ENCODE data around the gene TCF19. TPM values are rescaled to one million over a fixed set of nuclear protein-coding genes. Genes with fewer than 3 reads are reported as not detected.

TCF19 gene
- total RNA-seq, 6 experiments from 2014 or later = 14.2 to 32.9 (median 29.6) TPM

GRCh38 chr6:31149827-31150447 lies 8.5 kb upstream of the TCF19 start:
- Mint-ChIP-seq H3K27ac (no peak overlapping the region), H3K9me3 (no peaks in the 10 kb centered on the region), H3K4me1 (ENCODE audit: low read depth) (no peaks in the 10 kb centered on the region), H3K4me3 (no peak overlapping the region), H3K27me3 (ENCODE audit: insufficient read depth) (peaks cover 4% of the 10 kb centered on the region), H3K36me3 (ENCODE audit: low read depth) (peaks cover 10% of the 10 kb centered on the region; the same call in 1 of the 2 replicates)
- DNase-seq = no peak
- no peak for TF ChIP-seq CTCF (IDR thresholded peaks at IDR 0.05)

GRCh38 chr6:31152781-31153180 lies 5.6 kb upstream of the TCF19 start:
- peaks cover 4% of the 10 kb centered on the region for H3K27me3 Mint-ChIP-seq (ENCODE audit: insufficient read depth)
- peaks cover 10% of the 10 kb centered on the region for H3K4me1 Mint-ChIP-seq (ENCODE audit: low read depth)
- peaks cover 14% of the 10 kb centered on the region for H3K36me3 Mint-ChIP-seq (ENCODE audit: low read depth)
- DNase-seq = no peak
- TF ChIP-seq CTCF (IDR thresholded peaks at IDR 0.05) = no peak
- H3K9me3 Mint-ChIP-seq = no peaks in the 10 kb centered on the region
- no peak overlapping the region; the same call in 1 of the 2 replicates for H3K27ac Mint-ChIP-seq
- H3K4me3 Mint-ChIP-seq = no peak overlapping the region

- Mint-ChIP-seq H3K9me3 (no peaks in the 10 kb centered on the region), H3K4me3 (no peak overlapping the region), H3K4me1 (ENCODE audit: low read depth) (peaks cover 18% of the 10 kb centered on the region), H3K36me3 (ENCODE audit: low read depth) (peaks cover 14% of the 10 kb centered on the region), H3K27me3 (ENCODE audit: insufficient read depth) (peaks cover 4% of the 10 kb centered on the region), H3K27ac (no peak overlapping the region)
- no peak for DNase-seq
- no peak for TF ChIP-seq CTCF (IDR thresholded peaks at IDR 0.05)
Observed at GRCh38 chr6:31154436-31154835, 4.0 kb upstream of the TCF19 start.

- TF ChIP-seq CTCF (IDR thresholded peaks at IDR 0.05) = no peak
- Mint-ChIP-seq H3K27me3 (ENCODE audit: insufficient read depth) (peaks cover 4% of the 10 kb centered on the region), H3K36me3 (ENCODE audit: low read depth) (peaks cover 14% of the 10 kb centered on the region), H3K27ac (no peak overlapping the region), H3K9me3 (no peaks in the 10 kb centered on the region), H3K4me3 (peak overlapping the region; percentile 98; the same call in 1 of the 2 replicates), H3K4me1 (ENCODE audit: low read depth) (peaks cover 27% of the 10 kb centered on the region)
- DNase-seq = no peak
Observed at GRCh38 chr6:31156641-31157040, 1.7 kb upstream of the TCF19 start.

- H3K9me3 Mint-ChIP-seq = no peaks in the 10 kb centered on the region
- H3K4me1 Mint-ChIP-seq (ENCODE audit: low read depth) = peaks cover 32% of the 10 kb centered on the region
- peak within 1 kb of the TSS; percentile 83 for H3K27ac Mint-ChIP-seq
- TF ChIP-seq CTCF (IDR thresholded peaks at IDR 0.05) = no peak
- peak within 1 kb of the TSS; percentile 98 for H3K4me3 Mint-ChIP-seq
- peaks cover 14% of the 10 kb centered on the region for H3K36me3 Mint-ChIP-seq (ENCODE audit: low read depth)
- DNase-seq = no peak
- H3K27me3 Mint-ChIP-seq (ENCODE audit: insufficient read depth) = peaks cover 4% of the 10 kb centered on the region
Observed at GRCh38 chr6:31157513-31158139, 763 bp upstream of the TCF19 start, which contains the start of gene CCHCR1. CCHCR1 (minus strand) TSS chr6:31157802; CDS start chr6:31157600, 202 bp downstream.
